KMS-11 (cell line): ENCODE measurements around the gene ANXA8.

Experiments used
- H2AFZ ChIP-seq: fragments of 200-600 bp; sonication (generic); 2 replicates; pipeline ENCODE4 v1.6.1; 2016; ENCODE audit warnings: antibody characterized with exemption, mixed run types, low read depth
- H3K27ac ChIP-seq: fragments of 200-600 bp; sonication (generic); 2 replicates; pipeline ENCODE4 v1.6.1; 2016; ENCODE audit warnings: mild to moderate bottlenecking, mixed run types
- H3K27me3 ChIP-seq: fragments of 200-600 bp; sonication (generic); 2 replicates; pipeline ENCODE4 v1.6.1; 2017; ENCODE audit warnings: mild to moderate bottlenecking, low read depth, mixed run types, moderate library complexity; ENCODE audit not compliant: insufficient read depth
- H3K36me3 ChIP-seq: fragments of 200-600 bp; sonication (generic); 2 replicates; pipeline ENCODE4 v1.6.1; 2017; ENCODE audit warnings: mild to moderate bottlenecking, mixed run types; ENCODE audit not compliant: insufficient read depth
- H3K4me1 ChIP-seq: fragments of 200-600 bp; sonication (generic); 2 replicates; pipeline ENCODE4 v1.6.1; 2016; ENCODE audit warnings: mild to moderate bottlenecking, low read depth, mixed run types; ENCODE audit not compliant: poor library complexity, severe bottlenecking
- H3K4me2 ChIP-seq: fragments of 200-600 bp; sonication (generic); 2 replicates; pipeline ENCODE4 v1.7.0; 2016; ENCODE audit warnings: mild to moderate bottlenecking, mixed run types
- H3K4me3 ChIP-seq: fragments of 200-600 bp; sonication (generic); IDR thresholded peaks from 2 replicates; pipeline ENCODE4 v1.6.1; 2017; ENCODE audit warnings: low read depth, low read length, mixed read lengths; ENCODE audit not compliant: insufficient read depth
- H3K79me2 ChIP-seq: fragments of 200-600 bp; sonication (generic); 2 replicates; pipeline ENCODE4 v1.6.1; 2016; ENCODE audit warnings: low read depth, mixed run types; ENCODE audit not compliant: insufficient read depth
- H3K9ac ChIP-seq: fragments of 200-600 bp; sonication (generic); 2 replicates; pipeline ENCODE4 v1.6.1; 2016; ENCODE audit warnings: mild to moderate bottlenecking, mixed run types
- H4K20me1 ChIP-seq: fragments of 200-600 bp; sonication (generic); 2 replicates; pipeline ENCODE4 v1.6.1; 2016; ENCODE audit warnings: mild to moderate bottlenecking, mixed run types; ENCODE audit not compliant: insufficient read depth
- TF ChIP-seq, protein P1 (sequence below): fragments of 200-600 bp; sonication (generic); conservative IDR thresholded peaks from 2 replicates; pipeline ENCODE4 v1.6.1; 2017; ENCODE audit warnings: low read depth, mild to moderate bottlenecking, antibody characterized with exemption, low read length, moderate library complexity, mixed read lengths

The ANXA8 gene

DNA sequence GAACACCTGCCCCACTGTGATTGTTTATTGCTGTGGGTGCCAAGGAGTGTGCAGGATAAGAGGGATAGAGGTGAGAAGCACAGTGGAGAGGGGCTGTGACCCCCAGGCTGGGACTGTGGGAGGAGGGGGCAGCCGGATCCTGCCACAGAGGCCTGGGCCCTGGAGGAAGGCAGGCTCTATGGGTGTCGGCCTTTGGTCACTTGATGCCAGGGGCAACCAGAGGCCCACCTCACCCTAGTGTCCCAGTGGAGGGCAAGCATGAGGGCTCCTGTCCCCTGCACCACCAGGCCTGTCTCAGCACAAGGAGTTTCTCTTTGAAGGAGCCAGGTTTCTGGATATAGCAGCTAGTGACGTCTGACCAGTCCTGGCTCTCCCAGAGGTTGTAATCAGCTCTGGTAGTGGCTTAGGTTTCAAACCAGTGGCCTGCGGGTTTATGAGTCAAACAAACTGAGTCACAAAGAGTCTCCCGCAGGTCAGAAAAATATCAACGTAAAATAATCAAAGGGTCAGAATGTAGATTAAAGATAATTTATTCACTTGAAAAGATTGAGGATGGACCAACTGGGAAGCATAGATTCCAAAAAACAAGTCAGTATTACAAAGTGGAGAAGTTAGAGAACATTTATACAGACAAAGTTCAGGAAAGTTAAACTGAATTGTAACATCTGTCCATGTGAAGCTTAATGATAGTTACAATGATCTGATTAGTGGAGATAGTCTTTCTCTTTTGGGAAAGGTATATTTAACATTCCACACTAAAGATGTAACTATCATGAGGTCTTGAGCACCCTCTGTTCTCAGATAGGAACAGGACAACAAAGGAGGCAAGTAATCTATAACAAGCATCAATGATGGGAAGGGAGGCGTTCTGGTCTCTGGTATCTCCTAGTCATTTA, 62.6 kb downstream of the ANXA8 start:
- Histone ChIP-seq H3K4me2 (no peak overlapping the region), H3K27ac (no peak overlapping the region), H3K79me2 (no peaks in the 10 kb centered on the region), H3K27me3 (no peaks in the 10 kb centered on the region), H2AFZ (no peak overlapping the region), H3K9ac (no peak overlapping the region), H4K20me1 (no peaks in the 10 kb centered on the region), H3K36me3 (no peaks in the 10 kb centered on the region), H3K4me3 (no peak overlapping the region), H3K4me1 (no peaks in the 10 kb centered on the region)
- TF ChIP-seq, protein P1, sequence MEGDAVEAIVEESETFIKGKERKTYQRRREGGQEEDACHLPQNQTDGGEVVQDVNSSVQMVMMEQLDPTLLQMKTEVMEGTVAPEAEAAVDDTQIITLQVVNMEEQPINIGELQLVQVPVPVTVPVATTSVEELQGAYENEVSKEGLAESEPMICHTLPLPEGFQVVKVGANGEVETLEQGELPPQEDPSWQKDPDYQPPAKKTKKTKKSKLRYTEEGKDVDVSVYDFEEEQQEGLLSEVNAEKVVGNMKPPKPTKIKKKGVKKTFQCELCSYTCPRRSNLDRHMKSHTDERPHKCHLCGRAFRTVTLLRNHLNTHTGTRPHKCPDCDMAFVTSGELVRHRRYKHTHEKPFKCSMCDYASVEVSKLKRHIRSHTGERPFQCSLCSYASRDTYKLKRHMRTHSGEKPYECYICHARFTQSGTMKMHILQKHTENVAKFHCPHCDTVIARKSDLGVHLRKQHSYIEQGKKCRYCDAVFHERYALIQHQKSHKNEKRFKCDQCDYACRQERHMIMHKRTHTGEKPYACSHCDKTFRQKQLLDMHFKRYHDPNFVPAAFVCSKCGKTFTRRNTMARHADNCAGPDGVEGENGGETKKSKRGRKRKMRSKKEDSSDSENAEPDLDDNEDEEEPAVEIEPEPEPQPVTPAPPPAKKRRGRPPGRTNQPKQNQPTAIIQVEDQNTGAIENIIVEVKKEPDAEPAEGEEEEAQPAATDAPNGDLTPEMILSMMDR, result no peak

GRCh38 chr10:47420305-47421056, 63.4 kb downstream of the ANXA8 start:
- H3K4me2 ChIP-seq, result no peak overlapping the region
- H4K20me1 ChIP-seq, result no peaks in the 10 kb centered on the region
- H3K4me3 ChIP-seq, result no peak overlapping the region
- H3K4me1 ChIP-seq, result no peaks in the 10 kb centered on the region
- H3K27ac ChIP-seq, result no peak overlapping the region
- H3K27me3 ChIP-seq, result no peaks in the 10 kb centered on the region
- H3K9ac ChIP-seq, result no peak overlapping the region
- H3K36me3 ChIP-seq, result no peaks in the 10 kb centered on the region
- H3K79me2 ChIP-seq, result no peaks in the 10 kb centered on the region
- TF ChIP-seq, protein P1, result no peak
- H2AFZ ChIP-seq, result no peak overlapping the region

- Histone ChIP-seq H3K36me3 (no peaks in the 10 kb centered on the region), H3K4me2 (no peak overlapping the region), H3K4me1 (no peaks in the 10 kb centered on the region), H3K9ac (no peak overlapping the region), H2AFZ (no peak overlapping the region), H3K27ac (no peak overlapping the region), H4K20me1 (no peaks in the 10 kb centered on the region), H3K27me3 (no peaks in the 10 kb centered on the region), H3K4me3 (no peak overlapping the region), H3K79me2 (no peaks in the 10 kb centered on the region)
- TF ChIP-seq, protein P1, result no peak
These were observed 64.5 kb downstream of the ANXA8 start for GRCh38 chr10:47419421-47419820.

DNA sequence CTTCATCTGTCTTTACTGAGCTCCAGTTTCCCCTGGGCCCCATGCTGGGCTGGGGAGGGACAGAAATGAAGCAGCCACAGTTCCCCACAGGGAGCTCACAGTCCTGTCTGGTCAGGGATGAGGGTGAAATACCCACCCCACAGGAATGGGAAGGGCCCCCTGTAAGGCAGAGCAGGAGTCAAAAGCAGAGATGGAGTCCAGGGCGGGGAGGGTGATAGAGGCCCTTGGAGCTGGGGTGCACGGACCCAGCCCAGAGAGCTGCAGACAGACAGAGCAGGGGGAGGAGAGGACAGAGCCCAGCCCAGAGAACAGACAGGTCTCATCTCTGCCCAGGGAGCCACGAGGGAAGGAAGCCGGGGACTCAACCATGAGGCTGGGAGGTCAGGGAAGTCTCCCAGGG, 64.9 kb downstream of the ANXA8 start:
- no peak overlapping the region for H2AFZ ChIP-seq
- H3K79me2 ChIP-seq, result no peaks in the 10 kb centered on the region
- no peak overlapping the region for H3K4me3 ChIP-seq
- H4K20me1 ChIP-seq, result no peaks in the 10 kb centered on the region
- H3K27me3 ChIP-seq, result no peaks in the 10 kb centered on the region
- TF ChIP-seq, protein P1, result no peak
- no peak overlapping the region for H3K9ac ChIP-seq
- no peak overlapping the region for H3K4me2 ChIP-seq
- H3K36me3 ChIP-seq, result no peaks in the 10 kb centered on the region
- no peak overlapping the region for H3K27ac ChIP-seq
- H3K4me1 ChIP-seq, result no peaks in the 10 kb centered on the region
